Umbilical cord (tissue), 2 donors: Measurements from ENCODE around the gene COQ8A. TPM values are rescaled to one million over a fixed set of nuclear protein-coding genes. Genes with fewer than 3 reads are reported as not detected.
"Not testable (repeated sequence)": the region's sequence is repeated elsewhere in the genome, so short reads cannot be mapped to it uniquely, and the experiment has no call there.

Experiments used
- DNase-seq: peaks from one replicate; pipeline ENCODE4 v3.0.0-alpha.2; 2015; ENCODE audit warnings: low spot score
- total RNA-seq: library from RNA; depleted of rRNA; stranded (reverse); fragments of >200 nt; gene quantifications from one replicate; pipeline ENCODE4 v1.2.3, GENCODE V29; 2014; ENCODE audit warnings: low replicate concordance; ENCODE audit not compliant: insufficient read depth

Gene COQ8A
- total RNA-seq, 1 donor from 2014 or later = 20.0 TPM

DNA sequence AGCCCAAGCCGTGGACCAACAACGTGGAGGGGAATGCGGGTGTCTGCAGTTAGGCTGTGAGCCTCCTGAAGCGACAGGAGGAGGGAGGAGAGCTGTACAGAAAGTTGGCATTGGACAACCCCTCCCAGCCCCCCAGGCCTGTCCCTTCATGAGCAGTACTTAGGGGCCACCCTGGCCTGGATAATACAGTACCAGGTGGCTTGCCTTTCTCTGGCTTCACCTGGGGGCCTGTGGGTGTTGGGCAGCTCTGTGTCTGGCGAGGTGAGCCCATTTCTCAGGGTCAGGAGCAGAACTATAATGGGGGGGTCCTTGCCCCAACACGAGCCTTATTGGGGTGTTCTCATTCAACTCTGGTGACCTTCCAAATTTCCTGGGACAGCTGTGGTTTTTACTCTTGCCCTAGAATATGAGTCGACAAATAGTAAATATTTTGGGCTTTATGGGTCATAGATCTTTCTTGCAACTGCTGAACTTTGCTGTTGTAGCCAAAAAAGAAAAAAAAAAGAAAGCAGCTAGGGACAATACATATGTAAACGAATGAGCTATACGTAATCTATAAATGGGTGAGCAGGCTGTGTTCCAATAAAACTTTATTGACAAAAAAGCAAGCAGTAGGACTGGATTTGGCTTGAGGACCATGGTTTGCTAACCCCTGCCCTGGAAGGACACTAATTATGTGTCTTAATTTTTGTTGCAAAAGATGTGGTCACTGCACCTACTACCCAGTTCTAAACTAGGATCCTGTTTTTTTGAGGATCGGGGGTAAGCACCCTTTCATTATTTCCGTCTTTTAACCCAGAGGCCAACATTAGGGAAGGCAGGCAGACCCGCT is 11.4 kb downstream of the COQ8A start:
- no peak for DNase-seq

DNA sequence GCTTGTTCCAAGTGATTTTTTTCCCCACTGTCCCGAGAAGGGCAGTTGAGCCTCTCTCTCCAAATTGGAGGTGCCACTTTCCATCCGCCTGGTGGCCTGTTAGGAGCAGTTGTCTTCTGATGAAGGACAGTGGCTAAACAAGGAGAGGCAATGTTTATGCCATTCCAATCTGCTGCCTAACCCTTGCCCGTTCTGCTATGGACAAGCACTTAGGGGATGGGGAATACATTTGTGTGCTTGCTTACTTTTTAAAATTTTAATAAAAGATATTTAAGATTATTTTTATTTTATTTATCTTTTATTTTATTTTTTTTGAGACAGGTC is 12.0 kb downstream of the COQ8A start:
- DNase-seq = no peak

DNA sequence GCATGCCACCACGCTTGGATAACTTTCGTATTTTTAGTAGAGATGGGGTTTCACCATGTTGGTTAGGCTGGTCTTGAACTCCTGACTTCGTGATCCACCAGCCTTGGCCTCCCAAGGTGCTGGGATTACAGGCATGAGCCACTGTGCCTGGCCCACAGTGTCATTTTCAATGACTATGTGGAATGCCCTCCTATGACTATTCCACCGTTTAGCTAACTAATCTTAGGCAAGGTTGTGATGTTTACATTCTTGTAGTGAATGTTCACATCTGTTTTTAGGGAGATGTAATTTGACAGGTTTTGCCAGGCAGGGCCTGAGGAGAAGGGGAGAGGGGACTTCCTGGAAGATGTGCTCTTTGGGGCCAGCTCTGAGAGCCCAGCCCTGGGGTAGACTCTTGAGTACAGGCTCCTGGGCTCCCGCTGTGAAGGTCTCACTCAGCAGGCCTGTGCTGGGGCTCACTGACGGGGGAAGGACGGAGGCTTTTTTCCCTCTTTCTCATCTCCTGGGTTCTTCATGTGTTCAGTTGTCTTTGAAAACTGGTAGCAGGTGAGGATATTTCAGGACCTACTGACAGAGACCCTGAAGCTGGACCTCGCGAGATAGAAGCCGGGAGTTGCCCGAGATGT is 13.2 kb downstream of the COQ8A start:
- no peak for DNase-seq

DNA sequence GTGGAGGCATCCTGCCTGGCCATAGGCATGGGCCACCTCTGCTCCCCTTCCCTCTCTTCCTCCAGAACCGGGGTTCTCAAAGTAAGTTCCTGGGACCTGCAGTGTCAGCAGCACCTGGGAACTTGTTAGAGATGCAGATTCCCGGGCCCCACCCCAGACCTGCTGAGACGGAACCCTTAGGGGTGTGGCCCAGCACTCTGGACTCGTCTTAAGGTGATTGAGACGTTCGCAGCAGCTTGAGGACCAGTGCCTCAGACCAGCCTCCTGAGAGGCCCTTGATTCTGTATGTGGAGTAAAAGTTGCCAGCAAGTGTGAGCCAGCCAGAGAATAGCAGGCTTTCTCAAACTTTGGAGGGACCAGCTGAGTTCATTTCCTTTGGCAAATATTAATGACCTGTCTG is 14.2 kb downstream of the COQ8A start:
- DNase-seq = no peak

DNA sequence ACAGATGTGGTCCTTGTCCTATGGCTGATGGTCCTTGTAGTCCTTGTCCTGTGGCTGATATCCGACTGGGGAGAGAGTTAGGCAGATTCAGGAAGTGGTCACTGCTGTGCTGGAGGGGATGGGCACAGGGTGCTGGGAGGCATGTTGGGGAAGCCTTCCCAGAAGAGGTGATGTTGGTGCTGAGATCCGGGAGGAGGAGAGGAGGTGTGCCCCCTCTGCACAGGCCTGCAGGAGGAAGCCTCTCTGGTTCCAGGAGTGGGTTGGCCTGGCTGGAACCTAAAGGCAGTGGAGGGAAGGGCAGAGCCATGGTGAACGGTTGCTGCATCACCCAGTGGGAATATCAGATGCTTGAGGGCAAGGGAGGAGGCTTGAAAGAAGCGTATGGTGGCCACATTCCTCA is 14.7 kb downstream of the COQ8A start:
- no peak for DNase-seq

DNA sequence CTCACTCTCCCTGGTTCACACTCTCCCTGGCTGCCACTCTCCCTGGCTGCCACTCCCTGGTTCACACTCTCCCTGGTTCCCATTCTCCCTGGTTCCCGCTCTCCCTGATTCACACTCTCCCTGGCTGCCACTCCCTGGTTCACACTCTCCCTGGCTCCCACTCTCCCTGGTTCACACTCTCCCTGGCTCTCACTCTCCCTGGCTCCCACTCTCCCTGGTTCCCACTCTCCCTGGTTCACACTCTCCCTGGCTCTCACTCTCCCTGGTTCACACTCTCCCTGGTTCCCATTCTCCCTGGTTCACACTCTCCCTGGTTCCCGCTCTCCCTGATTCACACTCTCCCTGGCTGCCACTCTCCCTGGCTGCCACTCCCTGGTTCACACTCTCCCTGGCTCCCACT is 15.8 kb downstream of the COQ8A start:
- DNase-seq = not testable (repeated sequence)

DNA sequence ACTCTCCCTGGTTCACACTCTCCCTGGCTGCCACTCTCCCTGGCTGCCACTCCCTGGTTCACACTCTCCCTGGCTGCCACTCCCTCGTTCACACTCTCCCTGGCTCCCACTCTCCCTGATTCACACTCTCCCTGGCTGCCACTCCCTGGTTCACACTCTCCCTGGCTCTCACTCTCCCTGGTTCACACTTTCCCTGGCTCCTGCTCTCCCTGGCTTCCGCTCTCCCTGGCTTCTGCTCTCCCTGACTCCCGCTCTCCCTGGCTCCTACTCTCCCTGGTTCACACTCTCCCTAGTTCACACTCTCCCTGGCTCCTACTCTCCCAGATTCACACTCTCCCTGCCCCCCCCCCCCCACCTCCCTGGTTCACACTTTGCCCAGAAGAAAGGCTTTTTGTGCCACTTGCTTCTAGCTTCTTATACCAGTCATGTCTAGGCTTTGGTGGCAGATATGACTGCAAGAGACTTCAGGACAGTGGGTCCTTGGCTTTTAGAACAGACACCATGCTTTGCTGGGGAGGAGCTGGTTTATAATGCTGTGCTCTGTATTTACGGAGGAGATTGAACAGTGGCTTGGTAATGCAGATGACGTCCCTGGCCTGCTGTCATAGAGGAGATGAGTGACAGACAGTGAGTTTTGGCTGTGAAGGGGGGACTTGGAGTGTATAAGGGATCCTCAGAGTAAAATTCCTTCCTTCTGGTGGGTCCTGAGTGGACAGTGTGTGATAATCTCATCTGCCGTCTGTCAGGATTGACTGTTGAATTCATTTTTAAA is 17.0 kb downstream of the COQ8A start:
- no peak for DNase-seq

DNA sequence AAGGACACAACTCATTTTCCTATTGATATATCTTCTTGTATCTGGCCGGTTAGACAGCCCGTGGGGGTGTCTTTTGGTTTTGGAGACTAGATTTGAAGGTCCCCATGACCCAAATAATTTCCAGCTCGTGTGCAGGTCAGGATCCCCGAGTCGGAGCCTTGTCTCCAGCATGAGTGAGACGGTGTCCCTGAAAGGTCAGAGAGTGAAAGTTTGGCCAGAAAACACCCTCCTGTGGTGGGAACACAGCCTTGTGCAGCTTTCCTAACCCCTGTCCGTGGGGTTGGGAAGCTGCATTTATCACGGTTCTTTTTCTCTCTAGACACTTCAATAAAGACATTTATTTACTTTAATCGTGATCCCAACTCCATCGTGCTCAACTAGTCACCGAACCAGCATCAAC is 17.6 kb downstream of the COQ8A start:
- DNase-seq = no peak

DNA sequence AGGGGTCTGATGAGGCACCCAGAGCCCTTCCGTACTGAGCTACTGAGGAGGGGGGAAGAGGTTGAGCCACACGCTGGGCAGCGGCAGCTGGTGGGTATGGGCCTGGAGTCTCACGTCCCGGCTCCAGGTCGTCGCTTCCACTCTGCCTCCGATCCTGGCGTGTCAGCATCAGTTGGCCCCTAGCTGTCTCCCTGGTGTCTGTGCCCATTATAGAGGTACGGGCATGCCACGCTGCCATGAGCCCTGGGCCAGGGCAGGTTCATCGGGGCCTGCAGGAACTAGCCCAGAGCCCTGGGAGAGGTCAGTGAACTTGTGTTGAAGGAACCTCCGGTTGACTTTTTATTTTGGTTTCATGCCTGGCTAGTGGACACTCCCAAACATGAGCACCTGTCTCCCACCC is 18.2 kb downstream of the COQ8A start:
- no peak for DNase-seq

DNA sequence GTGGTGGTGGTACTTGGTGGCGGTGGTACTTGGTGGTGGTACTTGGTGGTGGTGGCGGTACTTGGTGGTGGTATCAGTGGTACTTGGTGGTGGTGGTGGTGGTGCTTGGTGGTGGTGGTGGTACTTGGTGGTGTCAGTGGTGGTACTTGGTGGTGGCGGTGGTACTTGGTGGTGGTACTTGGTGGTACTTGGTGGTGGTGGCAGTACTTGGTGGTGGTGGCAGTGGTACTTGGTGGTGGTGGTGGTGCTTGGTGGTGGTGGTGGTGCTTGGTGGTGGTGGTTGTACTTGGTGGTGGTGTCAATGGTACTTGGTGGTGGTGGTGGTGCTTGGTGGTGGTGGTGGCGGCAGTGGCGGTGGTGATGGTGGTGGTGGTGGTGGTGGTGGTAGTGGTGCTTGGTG is 20.2 kb downstream of the COQ8A start:
- no peak for DNase-seq

DNA sequence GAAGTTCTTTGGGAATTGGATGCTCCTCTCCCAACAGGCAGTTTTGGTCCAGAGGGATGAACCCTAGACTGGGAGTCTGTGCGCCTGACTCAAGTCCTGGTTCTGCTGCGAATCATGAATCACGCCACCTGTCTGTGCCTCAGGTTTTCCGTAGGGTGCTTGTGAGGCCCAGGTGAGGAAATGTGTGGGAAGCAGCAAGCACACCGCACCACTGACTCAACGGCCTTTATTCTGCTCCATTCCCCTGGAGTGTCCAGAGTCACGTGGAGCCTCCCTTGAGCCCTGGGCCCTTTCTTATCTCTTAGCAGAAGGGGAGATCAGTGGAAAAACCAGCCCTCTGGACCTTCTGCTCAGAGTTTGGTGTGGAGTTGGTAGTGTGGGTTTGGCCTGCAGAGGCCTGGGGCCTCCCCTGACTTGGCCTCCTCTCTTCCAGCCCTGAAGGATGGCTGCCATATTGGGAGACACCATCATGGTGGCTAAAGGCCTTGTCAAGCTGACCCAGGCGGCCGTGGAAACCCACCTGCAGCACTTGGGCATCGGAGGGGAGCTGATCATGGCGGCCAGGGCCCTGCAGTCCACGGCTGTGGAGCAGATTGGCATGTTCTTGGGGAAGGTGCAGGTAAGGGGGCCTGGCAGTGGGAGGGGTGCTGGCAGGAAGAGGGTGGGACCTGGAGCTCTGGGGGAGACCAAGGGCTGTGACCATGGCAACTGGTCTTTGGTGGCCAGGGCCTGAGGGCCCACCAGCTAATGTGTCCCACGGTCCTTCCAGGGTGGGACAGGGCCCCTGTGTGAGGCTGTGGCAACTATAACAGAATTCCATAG is 21.1 kb downstream of the COQ8A start:
- no peak for DNase-seq

DNA sequence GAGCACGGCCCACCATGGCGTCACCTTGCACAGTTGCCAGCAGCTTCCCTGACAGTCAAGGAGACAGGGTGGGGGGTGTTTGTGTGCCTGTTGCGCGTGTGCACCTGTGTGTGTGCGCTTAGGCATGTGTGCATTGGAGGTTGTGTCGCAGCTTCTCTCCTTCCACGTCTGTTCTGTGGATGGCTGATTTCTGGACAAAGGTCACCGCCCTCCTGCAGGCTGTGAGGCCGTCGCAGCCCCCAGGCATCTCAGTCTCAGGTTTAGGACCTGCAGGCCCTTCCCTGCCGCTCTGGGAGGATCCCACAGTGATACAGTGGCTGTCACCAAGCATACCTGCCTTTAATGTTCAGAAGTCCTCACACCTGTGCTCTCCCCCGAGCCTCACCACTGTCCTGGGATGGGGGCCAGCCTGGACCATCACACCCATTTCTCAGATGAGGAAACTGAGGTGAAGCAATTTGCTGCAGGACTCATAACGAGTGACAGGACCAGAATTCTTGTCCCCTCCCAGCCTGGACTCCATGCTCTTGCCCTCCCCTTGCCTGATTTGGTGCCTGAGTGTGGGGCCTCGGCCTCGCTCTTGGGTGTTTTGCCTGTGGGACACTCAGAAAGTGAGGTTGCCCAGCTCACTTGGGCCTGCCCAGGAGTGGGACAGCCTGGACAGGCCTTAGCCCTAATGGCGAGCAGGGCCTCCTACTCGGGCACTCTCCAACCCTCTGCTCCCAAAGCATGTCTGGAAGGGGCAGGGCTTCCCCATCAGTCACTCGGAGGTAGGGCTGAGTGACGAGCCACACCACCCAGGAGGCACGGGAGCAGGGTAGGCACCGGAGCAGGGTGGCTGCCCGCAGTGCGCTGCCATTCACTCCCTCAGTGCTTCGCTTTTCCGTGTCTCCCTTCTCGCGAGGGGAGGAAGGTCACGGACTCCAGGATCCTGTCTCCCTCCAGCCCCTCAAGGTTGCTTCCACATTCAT is 22.6 kb downstream of the COQ8A start:
- no peak for DNase-seq

DNA sequence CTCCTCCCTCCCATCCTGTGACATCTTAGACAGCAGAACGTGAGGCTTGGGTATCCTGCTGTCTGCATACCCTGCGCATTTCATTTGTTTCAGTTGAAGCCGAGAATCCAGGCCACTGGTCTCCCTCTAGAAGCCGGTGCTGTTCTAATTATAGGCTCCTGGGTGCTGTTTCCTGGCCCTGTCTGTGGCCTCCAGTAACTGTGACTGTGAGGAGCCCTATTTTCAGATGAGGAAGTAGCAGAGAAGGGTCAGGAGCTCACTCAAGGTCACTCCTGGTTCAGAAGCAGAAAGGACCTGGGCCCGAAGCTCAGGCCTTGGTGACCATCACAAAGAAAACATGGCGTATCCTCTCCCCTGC is 24.0 kb downstream of the COQ8A start:
- DNase-seq = no peak

DNA sequence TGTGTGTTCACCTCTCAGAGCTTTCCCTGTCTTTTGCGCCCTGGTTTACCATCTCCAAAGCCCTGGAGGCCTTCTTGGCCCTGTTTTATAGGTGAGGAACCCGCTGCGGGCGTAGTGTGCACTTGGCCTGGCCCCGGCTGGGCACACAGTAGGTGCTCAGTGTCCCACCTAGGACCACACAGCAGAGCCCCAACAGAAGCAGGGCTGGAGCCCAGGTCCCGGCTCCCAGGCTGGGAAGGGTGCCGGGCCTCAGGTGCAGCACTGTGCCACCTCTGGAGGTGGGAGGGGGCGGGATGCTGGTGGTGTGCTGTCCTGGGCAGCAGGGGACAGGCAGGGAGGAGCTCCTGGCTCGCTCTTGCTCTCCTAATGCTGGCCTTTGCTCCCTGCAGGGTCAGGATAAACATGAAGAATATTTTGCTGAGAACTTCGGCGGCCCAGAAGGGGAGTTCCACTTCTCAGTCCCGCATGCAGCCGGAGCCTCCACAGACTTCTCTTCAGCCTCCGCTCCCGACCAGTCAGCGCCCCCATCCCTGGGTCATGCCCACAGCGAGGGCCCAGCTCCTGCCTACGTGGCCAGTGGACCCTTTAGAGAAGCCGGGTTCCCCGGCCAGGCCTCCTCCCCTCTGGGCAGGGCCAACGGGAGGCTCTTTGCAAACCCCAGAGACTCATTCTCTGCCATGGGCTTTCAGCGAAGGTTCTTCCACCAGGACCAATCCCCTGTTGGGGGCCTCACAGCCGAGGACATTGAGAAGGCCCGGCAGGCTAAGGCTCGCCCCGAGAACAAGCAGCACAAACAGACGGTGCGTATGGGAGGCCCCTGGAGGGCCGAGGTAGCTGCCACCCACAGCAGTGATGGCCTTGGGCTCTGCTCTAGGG is 24.8 kb downstream of the COQ8A start:
- no peak for DNase-seq

DNA sequence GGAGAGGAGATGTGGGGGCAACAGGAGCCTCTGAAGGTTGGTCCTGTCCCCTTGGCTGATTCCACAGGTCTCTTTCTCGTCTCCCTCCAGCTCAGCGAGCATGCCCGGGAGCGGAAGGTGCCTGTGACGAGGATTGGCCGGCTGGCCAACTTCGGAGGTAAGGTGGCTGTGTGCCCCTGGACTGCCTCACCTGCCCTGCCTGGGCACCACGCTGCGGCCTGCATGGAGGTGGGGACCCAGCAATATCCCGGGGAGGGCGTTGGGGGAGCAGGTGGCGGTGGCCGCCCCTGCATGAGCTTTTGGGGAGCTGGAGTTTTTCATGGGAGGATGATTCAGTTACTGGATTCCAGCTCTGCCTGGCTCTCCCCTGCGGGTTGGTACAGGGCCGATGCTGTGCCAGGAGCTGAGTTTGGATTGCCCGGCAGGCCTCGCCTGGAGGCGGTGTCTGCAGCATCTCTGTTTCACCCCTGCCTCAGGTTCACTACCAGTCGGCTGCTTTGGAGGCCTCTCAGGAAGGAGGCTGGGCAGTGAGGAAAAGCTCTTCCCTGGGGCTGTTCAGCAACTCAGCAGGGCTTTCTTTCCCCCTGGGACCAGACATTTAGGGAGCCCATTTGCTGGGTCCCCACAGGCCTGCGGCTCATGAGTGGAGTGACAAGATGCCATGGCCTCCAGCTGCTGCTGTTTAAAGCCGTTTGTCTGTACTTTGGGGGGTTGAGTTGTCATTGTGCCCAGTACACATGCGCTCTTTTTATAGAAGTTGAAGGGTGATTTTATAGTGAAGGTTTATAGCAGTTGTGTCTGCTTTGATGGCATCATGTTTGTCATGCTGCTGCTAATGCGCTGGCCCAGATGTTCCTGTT is 25.7 kb downstream of the COQ8A start:
- DNase-seq = no peak

DNA sequence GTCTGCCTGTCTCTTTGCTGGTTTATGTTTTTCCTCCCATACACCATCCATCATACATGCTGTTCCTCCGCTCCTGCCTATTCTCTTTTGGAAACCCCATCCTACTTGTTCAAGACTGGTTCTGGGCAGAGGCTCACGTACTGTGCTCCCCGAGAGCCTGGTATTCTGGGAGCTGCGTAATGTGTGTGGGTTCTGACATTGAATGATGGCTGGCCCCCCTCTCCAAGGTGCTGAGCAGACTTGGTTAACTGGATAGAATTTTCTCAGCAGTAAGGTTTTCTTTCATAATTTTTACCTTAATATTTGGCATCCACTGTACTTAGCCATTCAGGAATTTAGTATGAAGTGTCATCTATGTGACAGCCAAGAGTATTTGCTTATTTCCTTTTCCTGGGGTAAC is 26.6 kb downstream of the COQ8A start:
- no peak for DNase-seq

DNA sequence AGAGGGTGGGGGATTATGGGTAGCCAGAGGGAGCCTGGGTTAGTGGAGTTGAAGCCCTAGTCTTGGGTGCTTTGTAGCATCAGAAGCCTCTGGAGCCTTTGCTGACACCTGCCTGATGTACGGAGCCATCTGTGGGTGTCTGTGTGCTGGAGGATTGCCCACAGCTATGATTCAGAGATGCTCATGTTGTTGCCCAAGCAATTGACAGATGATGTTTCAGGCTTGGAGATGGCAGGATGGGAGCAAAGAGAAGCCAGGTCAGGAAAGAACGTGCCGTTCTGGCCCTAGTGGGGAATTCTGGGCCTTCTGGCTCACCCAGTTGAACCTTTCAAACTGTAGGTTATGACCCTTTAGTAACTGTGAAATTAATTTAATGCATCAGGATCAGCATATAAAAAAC is 27.6 kb downstream of the COQ8A start:
- no peak for DNase-seq

DNA sequence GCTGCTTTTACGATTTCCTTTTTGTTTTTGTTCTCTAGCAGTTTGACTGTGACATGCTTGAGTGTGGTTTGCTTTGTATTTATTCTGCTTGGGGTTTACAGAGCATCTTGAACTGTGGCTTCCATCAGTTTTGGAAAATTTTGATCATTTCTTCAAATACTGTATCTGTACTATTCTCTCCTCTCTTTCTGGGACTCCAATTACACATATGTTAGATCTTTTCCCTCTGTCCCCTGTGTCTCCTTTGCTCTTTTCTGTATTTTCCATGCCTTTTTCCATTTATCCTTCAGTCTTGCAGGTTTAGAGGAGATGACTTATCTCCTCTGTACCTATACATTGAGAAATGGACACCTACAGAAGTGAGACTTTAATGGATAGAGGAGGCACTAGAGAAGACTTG is 31.7 kb downstream of the COQ8A start:
- no peak for DNase-seq

DNA sequence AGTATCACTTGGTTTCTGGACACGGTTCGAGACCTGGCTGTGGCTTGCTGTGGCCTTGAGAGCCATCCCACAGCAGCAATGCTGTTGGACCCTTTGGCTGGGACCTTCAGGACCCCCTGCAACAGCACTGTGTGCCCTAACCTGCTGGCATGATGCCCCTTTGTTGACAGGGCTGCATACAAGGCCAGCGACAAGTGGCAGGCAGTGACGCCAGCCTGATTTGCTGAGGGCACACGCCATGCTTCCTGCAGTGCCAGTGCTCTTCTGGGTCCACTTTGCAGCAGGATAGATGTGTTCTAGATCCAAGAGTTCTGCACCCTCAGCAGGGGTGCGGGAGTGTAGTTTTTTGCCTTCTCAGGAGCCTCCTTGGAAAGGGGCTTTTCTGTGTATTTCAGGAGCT is 32.8 kb downstream of the COQ8A start:
- no peak for DNase-seq
